Naive thymus-derived CD4-positive, alpha-beta T cell (primary cell): ENCODE measurements around the gene TMEM266. TPM values are rescaled to one million over a fixed set of nuclear protein-coding genes. Genes with fewer than 3 reads are reported as not detected.
A peak's percentile ranks its signal among the peaks of the same experiment; 100 is the strongest.

Source experiments
- ATAC-seq: fragments of 150-1000 bp; cut with Tn5 transposase; 2 replicates; pipeline ENCODE4 v1.10.0; 2021; ENCODE audit warnings: mild to moderate bottlenecking, moderate library complexity
- CTCF ChIA-PET: fragments of 350-600 bp; sonication (Branson Sonifier 250); formaldehyde crosslinking; loops from one replicate; lab custom pipeline; 2021; ENCODE audit warnings: antibody characterized with exemption; lab: Charles Lee
- POLR2A ChIA-PET: fragments of 350-600 bp; sonication (Branson Sonifier 250); formaldehyde crosslinking; loops from one replicate; lab custom pipeline; 2021; ENCODE audit warnings: antibody characterized with exemption, inconsistent platforms; lab: Charles Lee
- DNase-seq, 9 donors: peaks; one replicate each; pipeline versions ENCODE4 v3.0.0 to v3.0.0-alpha.2; 2020 to 2022; ENCODE audit warnings: mixed read lengths in 1 of 9
- H3K27ac ChIP-seq: one replicate; pipeline ENCODE4 v1.7.0; 2013; ENCODE audit warnings: mild to moderate bottlenecking, low read depth, low read length, moderate library complexity
- H3K27me3 ChIP-seq, 2 donors: one replicate each; pipeline ENCODE4 v1.7.0; 2013; ENCODE audit warnings: low read length in 2 of 2, mild to moderate bottlenecking in 2 of 2, moderate library complexity in 2 of 2; ENCODE audit not compliant: control insufficient read depth in 2 of 2, insufficient read depth in 2 of 2
- H3K36me3 ChIP-seq, 3 experiments: 1 replicate in 2 of 3; 2 replicates in 1 of 3; pipeline ENCODE4 v1.7.0; 2013; ENCODE audit warnings: low read length in 3 of 3, mild to moderate bottlenecking in 3 of 3, moderate library complexity in 1 of 3; ENCODE audit not compliant: insufficient read depth in 3 of 3, control insufficient read depth in 2 of 3
- H3K4me1 ChIP-seq, 2 donors: one replicate each; pipeline ENCODE4 v1.7.0; 2013; ENCODE audit warnings: low read length in 2 of 2, mild to moderate bottlenecking in 2 of 2, moderate library complexity in 1 of 2; ENCODE audit not compliant: control insufficient read depth in 2 of 2, insufficient read depth in 2 of 2
- H3K4me3 ChIP-seq: 2 replicates; pipeline ENCODE4 v1.7.0; 2013; ENCODE audit warnings: mild to moderate bottlenecking, low read length
- H3K9me3 ChIP-seq, 3 experiments: 1 replicate in 2 of 3; 2 replicates in 1 of 3; pipeline ENCODE4 v1.7.0; 2013; ENCODE audit warnings: low read length in 3 of 3; ENCODE audit not compliant: control insufficient read depth in 2 of 3
- H3K27ac Mint-ChIP-seq, 9 donors: one replicate each; pipeline ENCODE4 v1.8.0; 2020 to 2022; ENCODE audit warnings: mixed read lengths in 9 of 9, mild to moderate bottlenecking in 8 of 9, moderate library complexity in 5 of 9, inconsistent platforms in 2 of 9
- H3K27me3 Mint-ChIP-seq, 5 donors: one replicate each; pipeline ENCODE4 v1.8.0; 2021 to 2022; ENCODE audit warnings: mixed read lengths in 5 of 5, mild to moderate bottlenecking in 1 of 5
- H3K36me3 Mint-ChIP-seq, 5 donors: one replicate each; pipeline ENCODE4 v1.8.0; 2020 to 2022; ENCODE audit warnings: mixed read lengths in 5 of 5, mild to moderate bottlenecking in 3 of 5, inconsistent platforms in 1 of 5
- H3K4me1 Mint-ChIP-seq, 7 donors: one replicate each; pipeline ENCODE4 v1.8.0; 2020 to 2022; ENCODE audit warnings: mixed read lengths in 7 of 7, mild to moderate bottlenecking in 3 of 7, inconsistent platforms in 1 of 7
- H3K4me3 Mint-ChIP-seq, 10 donors: one replicate each; pipeline ENCODE4 v1.8.0; 2020 to 2022; ENCODE audit warnings: mild to moderate bottlenecking in 10 of 10, mixed read lengths in 10 of 10, moderate library complexity in 6 of 10, inconsistent platforms in 2 of 10
- H3K9me3 Mint-ChIP-seq, 11 donors: one replicate each; pipeline ENCODE4 v1.8.0; 2020 to 2022; ENCODE audit warnings: mixed read lengths in 11 of 11, mild to moderate bottlenecking in 4 of 11, inconsistent platforms in 1 of 11, moderate library complexity in 1 of 11
- intact Hi-C, 2 donors: fragments of 100-400 bp; cut with micrococcal nuclease; formaldehyde crosslinking; loops; one replicate each; pipeline ENCODE4 v1.15.1; 2023
- polyA plus RNA-seq, 2 donors: library from polyadenylated mRNA; unstranded; fragments of 300-500 nt; fragmentation: Illumina TruSeq; gene quantifications; one replicate each; pipeline ENCODE4 v1.2.3, GENCODE V29; 2021
- total RNA-seq, 6 experiments: library from RNA in 5 of 6; stranded (reverse) in 5 of 6; gene quantifications; 1 replicate in 5 of 6; 2 replicates in 1 of 6; pipeline ENCODE4 v1.2.3 and lab custom pipeline; 2021 to 2026

TMEM266 gene
- total and polyA plus RNA-seq, 7 experiments from 2014 or later: not detected

DNA sequence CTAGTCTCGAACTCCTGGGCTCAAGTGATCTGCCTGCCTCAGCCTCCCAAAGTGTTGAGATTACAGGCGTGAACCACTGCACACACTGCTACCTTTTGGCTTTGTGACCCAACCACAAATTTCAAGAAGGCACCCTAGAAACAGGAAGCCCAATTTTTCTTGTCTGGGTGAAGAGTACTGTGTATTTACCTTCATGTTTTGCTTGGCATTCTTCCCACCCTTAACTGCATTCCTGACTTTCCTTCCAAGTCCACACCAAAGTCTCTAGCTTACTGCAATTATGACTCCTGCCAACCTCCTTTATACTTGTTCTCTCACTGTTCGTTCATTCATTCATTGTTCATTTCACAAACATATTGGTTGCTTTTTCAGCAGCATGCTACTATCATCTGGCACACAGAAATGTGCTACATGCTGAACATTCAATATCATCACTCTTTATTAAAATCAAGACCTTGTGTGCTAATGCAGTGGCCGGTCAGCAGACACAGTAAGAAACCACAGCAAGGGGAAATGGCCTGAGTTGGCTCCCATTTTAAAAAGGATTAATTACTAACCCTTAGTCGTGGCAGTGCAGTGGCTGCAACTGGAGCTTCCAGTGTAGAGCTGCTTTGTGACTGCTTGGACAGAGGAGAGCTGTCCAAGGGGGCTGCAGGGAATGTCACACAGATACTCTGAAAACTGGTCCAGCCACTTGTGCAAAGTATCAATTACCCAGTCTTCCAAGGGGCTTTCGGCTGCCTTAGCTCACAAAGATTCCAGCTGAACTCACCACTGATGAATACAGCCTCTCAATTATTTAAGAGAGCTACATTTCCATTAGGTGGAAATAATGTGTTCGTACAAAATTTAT, 157.5 kb downstream of the TMEM266 start:
- Histone ChIP-seq H3K36me3 (peaks cover 4 to 41% (median 4%) of the 10 kb centered on the region in 3 experiments), H3K4me3 (no peak overlapping the region), H3K4me1 (no peaks in the 10 kb centered on the region), H3K27ac (no peak overlapping the region), H3K27me3 (no peaks in the 10 kb centered on the region), H3K9me3 (no peaks in the 10 kb centered on the region)
- no peak for DNase-seq
- no peak for ATAC-seq
- H3K9me3 Mint-ChIP-seq: no peaks in the 10 kb centered on the region
- POLR2A ChIA-PET: no interaction called here
- no peaks in the 10 kb centered on the region for H3K27me3 Mint-ChIP-seq
- H3K36me3 Mint-ChIP-seq: peaks cover 11 to 64% (median 29%) of the 10 kb centered on the region in 5 donors
- intact Hi-C loops: no loop called here
- no peak overlapping the region for H3K4me3 Mint-ChIP-seq
- H3K4me1 Mint-ChIP-seq: peaks cover 0 to 10% (median 4%) of the 10 kb centered on the region in 7 donors
- H3K27ac Mint-ChIP-seq: peak overlapping the region in 2 of 9 donors; percentile 14 to 48
- CTCF ChIA-PET: no interaction called here

DNA sequence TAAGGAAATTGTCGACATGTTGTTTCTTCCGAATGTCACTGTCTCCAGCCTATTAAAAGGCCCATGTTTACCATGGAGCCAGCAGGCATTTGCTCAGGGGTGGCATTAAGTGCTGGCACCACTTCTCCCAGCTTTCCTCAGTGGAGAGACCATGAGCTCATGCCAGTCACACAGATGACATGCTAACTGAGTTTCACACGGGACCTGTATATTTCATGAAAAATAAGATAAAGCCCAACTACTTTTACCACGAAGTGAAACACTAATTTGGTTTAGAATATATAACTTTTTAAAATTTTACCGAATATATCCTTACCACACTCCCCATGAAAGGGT, 158.1 kb downstream of the TMEM266 start:
- ATAC-seq (no peak), DNase-seq (no peak)
- Histone ChIP-seq H3K9me3 (no peaks in the 10 kb centered on the region), H3K27me3 (no peaks in the 10 kb centered on the region), H3K4me3 (no peak overlapping the region), H3K27ac (no peak overlapping the region), H3K36me3 (peaks cover 4 to 35% (median 4%) of the 10 kb centered on the region in 3 experiments), H3K4me1 (no peaks in the 10 kb centered on the region)
- H3K4me3 Mint-ChIP-seq: no peak overlapping the region
- H3K27me3 Mint-ChIP-seq: no peaks in the 10 kb centered on the region
- peaks cover 0 to 10% (median 4%) of the 10 kb centered on the region in 7 donors for H3K4me1 Mint-ChIP-seq
- H3K27ac Mint-ChIP-seq: no peak overlapping the region
- H3K36me3 Mint-ChIP-seq: peaks cover 11 to 63% (median 30%) of the 10 kb centered on the region in 5 donors
- POLR2A ChIA-PET: no interaction called here
- no peaks in the 10 kb centered on the region for H3K9me3 Mint-ChIP-seq
- intact Hi-C loops: no loop called here
- CTCF ChIA-PET: no interaction called here

DNA sequence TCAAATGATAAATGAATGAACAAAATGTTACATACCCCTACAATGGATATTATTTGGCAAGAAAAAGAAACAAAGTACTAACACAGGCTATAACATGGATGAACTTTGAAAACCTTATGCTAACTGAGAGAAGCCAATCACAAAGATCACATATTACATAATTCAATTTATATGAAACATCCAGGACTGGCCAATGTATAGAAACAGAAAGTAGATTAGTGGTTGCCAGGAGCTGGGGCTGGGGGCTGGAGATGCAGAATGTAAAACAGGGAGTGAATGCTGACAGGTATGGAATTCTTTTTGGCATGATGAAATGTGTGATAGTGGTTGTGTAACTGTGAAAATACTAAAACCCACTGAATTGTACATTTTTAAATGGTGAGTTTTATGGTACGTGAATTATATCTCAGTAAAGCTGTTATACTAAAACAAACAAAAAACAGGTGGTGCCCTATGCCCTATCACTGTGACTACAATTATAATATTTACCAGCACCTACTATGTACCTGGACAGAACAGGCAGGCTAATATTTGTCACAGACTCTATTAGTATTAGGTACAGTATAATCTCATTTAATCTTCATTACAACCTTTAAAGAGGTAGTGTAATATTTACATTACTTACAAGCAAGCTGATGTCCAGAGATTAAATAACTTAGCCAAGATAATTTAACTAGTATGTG, 161.4 kb downstream of the TMEM266 start:
- H3K9me3 ChIP-seq: no peaks in the 10 kb centered on the region
- Mint-ChIP-seq H3K4me1 (peaks cover 0 to 10% (median 4%) of the 10 kb centered on the region in 7 donors), H3K9me3 (no peaks in the 10 kb centered on the region), H3K27me3 (no peaks in the 10 kb centered on the region), H3K27ac (no peak overlapping the region), H3K36me3 (peaks cover 12 to 62% (median 40%) of the 10 kb centered on the region in 5 donors), H3K4me3 (no peak overlapping the region)
- peaks cover 0 to 24% (median 0%) of the 10 kb centered on the region in 3 experiments for H3K36me3 ChIP-seq
- ChIA-PET POLR2A (no interaction called here), CTCF (no interaction called here)
- no peaks in the 10 kb centered on the region for H3K4me1 ChIP-seq
- no peak for ATAC-seq
- DNase-seq: no peak
- no peak overlapping the region for H3K4me3 ChIP-seq
- H3K27me3 ChIP-seq: no peaks in the 10 kb centered on the region
- intact Hi-C loops: no loop called here
- no peak overlapping the region for H3K27ac ChIP-seq

DNA sequence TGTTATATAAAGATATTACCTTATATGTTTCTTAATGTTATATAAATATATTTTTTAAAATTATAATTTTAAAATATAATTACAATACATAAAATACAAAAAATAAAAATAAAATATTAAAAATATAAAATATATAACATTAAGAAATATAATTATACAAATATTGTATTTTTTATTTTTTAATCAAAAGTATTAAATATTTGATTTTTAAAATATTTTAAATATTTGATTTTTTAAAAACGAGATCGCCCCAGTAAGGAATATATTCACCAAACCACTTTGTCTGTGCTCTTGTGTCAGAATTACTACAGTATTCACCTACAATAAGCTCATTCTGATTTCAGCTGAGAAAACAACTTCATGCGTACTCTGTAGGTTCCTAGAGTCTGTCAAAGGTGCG, 162.4 kb downstream of the TMEM266 start:
- CTCF ChIA-PET: no interaction called here
- DNase-seq (no peak), ATAC-seq (no peak)
- POLR2A ChIA-PET: no interaction called here
- Mint-ChIP-seq H3K27me3 (no peaks in the 10 kb centered on the region), H3K4me1 (peaks cover 0 to 7% (median 4%) of the 10 kb centered on the region in 7 donors), H3K36me3 (peaks cover 12 to 60% (median 37%) of the 10 kb centered on the region in 5 donors), H3K27ac (no peak overlapping the region), H3K9me3 (no peaks in the 10 kb centered on the region), H3K4me3 (no peak overlapping the region)
- Histone ChIP-seq H3K36me3 (peaks cover 0 to 22% (median 0%) of the 10 kb centered on the region in 3 experiments), H3K9me3 (no peaks in the 10 kb centered on the region), H3K27me3 (no peaks in the 10 kb centered on the region), H3K27ac (no peak overlapping the region), H3K4me1 (no peaks in the 10 kb centered on the region), H3K4me3 (no peak overlapping the region)
- intact Hi-C loops: no loop called here

DNA sequence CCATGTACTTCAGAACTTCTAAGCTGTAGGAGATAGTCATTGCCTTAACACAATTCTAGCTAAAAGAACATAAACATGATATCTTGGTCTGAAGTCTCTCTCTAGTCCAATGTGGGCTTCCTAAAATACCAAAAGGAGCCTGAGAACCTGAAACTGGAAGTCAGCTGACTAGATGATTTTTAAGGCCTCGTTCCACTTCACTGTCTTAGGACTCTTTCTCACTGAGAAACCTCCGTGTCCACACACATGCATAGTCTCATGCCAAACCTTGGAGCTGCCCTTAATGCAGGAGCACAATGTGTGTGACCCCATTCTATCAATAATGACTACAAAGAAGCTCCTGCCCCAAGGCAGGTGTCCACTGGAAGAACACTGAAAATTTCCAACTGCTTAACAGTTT, 163.7 kb downstream of the TMEM266 start:
- Histone ChIP-seq H3K27ac (no peak overlapping the region), H3K36me3 (peaks cover 0 to 18% (median 0%) of the 10 kb centered on the region in 3 experiments), H3K27me3 (no peaks in the 10 kb centered on the region), H3K4me3 (no peak overlapping the region), H3K4me1 (no peaks in the 10 kb centered on the region), H3K9me3 (no peaks in the 10 kb centered on the region)
- Mint-ChIP-seq H3K36me3 (peaks cover 11 to 54% (median 35%) of the 10 kb centered on the region in 5 donors), H3K4me3 (no peak overlapping the region), H3K9me3 (no peaks in the 10 kb centered on the region), H3K27me3 (no peaks in the 10 kb centered on the region), H3K27ac (no peak overlapping the region), H3K4me1 (peaks cover 0 to 6% (median 4%) of the 10 kb centered on the region in 7 donors)
- POLR2A ChIA-PET: no interaction called here
- CTCF ChIA-PET: no interaction called here
- no peak for ATAC-seq
- no peak for DNase-seq
- intact Hi-C loops: no loop called here

DNA sequence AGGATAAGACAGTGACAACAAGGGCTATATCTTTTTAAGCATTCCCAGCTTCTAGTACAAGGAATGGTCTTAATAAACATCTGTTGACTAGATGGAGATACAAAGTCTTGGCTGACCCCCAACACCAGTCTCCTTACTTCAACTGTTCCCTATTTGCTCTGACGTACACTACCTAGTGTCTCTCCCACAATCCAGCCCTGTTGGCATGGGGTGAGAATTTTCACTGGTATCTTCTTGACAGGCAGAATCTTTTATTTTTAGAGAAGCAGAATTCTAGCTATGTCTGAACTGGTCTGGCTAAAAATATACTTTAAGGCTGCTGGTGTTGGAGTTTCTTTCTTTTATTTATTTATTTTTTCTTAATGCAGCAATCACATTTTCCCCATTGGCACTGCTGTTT, 169.5 kb downstream of the TMEM266 start:
- no peak for ATAC-seq
- POLR2A ChIA-PET: no interaction called here

More for the DNA sequence above, 169.5 kb downstream of the TMEM266 start:
- H3K27ac Mint-ChIP-seq: no peak overlapping the region
- H3K4me1 Mint-ChIP-seq: peaks cover 0 to 2% (median 0%) of the 10 kb centered on the region in 7 donors
- no peaks in the 10 kb centered on the region for H3K27me3 Mint-ChIP-seq
- Histone ChIP-seq H3K36me3 (peaks cover 0 to 22% (median 6%) of the 10 kb centered on the region in 3 experiments), H3K4me3 (no peak overlapping the region), H3K27ac (no peak overlapping the region), H3K9me3 (no peaks in the 10 kb centered on the region), H3K4me1 (no peaks in the 10 kb centered on the region), H3K27me3 (no peaks in the 10 kb centered on the region)
- no peak overlapping the region for H3K4me3 Mint-ChIP-seq
- intact Hi-C loops: no loop called here
- H3K9me3 Mint-ChIP-seq: no peaks in the 10 kb centered on the region
- CTCF ChIA-PET: no interaction called here
- DNase-seq: no peak
- H3K36me3 Mint-ChIP-seq: peaks cover 4 to 32% (median 23%) of the 10 kb centered on the region in 5 donors
